ENCODE measurements around the gene FHL2.
"Not testable (repeated sequence)": the region's sequence is repeated elsewhere in the genome, so short reads cannot be mapped to it uniquely, and the experiment has no call there.

The FHL2 gene, protein sequence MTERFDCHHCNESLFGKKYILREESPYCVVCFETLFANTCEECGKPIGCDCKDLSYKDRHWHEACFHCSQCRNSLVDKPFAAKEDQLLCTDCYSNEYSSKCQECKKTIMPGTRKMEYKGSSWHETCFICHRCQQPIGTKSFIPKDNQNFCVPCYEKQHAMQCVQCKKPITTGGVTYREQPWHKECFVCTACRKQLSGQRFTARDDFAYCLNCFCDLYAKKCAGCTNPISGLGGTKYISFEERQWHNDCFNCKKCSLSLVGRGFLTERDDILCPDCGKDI

DNA sequence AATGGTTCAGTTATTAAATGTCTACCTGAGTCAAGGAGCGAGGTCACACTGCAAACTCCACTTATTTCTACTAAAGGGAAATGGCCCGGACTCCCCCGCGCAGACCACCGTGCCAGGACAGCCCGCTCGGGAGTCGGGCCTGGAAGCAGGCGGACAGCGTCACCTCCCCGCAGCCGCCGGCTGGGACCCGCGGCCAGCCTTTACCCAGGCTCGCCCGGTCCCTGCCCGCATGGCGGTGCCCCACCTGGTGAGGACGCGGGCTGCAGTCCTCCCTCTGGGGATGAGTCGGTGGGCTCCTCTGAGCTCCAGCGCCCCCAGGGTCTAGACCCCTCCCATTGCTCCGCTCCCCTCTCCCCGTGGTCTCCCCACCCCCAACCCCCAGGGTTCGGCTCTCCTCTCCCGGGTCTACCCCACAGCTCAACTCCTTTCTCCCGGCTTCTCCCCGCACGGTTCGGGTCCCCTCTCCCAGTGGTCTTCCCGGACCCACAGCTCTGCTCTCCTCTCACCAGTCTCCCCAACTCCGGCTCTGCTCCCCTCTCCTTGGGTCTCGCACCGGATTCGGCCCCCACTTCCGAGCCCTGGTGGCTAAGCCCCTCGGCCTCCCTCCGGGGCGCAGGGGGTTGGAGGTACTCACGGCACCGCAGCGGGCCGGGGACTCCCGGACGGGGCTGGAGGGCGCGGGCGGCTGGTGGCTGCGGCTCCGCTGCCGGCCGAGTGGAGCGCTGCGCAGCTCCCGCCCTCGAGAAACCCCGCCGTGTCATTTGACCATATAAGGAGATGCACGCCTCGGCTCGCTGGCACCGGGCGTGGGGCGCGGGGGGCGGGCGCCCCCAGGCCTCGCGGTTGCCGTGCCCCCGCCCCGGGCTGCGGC, at the start of gene FHL2:
Gene FHL2, minus strand, starts transcription at position 716 of the 871 bp plus-strand sequence. CDS start 12,535 bp downstream, outside the sequence.
- DNase-seq (ENCODE audit: low read depth), result peak; percentile 52

DNA sequence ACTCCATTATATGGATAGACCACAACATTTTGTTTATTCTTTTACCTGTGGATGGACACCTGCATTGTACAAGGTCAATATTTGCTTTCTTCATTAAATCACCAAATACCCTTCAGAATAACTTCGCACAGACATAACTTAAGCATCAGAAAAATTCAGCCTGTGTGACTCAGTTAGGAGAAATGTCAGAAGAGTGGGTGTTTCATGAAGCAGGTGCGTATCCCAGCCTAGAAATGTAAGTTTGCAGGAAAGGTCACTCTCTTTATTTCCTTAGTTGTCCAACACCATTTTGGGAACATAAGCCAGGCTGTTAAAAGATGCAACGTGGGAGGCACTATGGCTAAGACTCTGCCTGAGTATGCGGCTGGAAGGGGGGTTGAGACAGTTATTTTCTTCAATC, 48.6 kb upstream of the FHL2 start:
- no peak for DNase-seq (ENCODE audit: low read depth)

DNA sequence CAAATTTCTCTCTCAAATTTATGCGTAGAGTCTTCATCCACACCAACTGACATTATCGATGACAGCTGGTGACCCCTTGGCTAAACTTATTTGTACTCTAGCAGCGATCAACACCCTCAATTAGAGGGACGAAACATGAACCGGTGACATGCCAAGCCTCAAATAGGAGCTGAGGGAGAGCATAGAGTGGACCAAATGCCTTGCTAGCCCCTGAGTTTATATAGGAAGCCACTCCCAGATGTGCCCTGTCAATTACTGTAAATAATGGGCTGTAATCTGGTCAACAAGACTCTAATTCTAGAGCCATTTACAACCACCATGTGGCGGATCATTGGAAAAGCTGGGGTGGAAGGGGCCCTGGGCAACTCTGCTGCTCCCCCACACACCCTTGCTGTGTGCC, 47.6 kb upstream of the FHL2 start:
- DNase-seq (ENCODE audit: low read depth), result no peak

DNA sequence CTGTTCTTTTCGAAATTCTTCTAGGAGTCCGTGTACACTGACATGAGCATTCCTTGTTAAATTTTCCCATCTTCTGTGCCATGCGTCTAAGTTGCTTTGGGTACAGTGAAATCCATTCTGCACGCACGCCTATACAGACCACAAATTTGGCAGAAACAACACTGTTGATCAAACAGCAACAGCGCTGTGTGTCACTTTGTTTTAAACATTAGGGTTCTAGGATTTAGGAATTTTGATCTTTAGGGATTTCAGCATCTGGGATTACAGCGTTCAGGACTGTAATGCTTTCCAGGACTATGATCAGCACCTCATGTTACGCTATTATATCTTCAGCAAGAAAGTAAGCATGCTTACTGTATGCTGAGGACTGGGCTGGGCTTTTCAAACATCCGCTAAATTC, 47.1 kb upstream of the FHL2 start:
- DNase-seq (ENCODE audit: low read depth), result no peak

DNA sequence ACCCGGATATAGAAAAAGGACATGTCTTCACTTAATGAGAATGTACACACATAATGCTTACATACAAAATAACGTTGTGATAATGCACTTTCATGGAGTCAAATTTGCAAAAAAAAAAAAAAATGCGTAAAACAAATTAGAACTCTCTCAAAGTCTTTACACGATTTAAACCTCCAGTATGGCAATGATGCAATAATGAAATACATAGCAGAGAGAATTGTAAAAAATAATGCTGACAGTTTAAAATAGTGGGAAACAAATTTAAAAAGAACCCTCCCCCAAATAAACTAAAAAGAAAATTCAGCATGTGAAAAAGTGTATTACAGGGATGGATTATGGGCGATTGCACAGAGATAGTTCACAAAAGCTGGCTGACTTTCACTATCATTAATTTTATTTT, 46.6 kb upstream of the FHL2 start:
- DNase-seq (ENCODE audit: low read depth), result no peak

DNA sequence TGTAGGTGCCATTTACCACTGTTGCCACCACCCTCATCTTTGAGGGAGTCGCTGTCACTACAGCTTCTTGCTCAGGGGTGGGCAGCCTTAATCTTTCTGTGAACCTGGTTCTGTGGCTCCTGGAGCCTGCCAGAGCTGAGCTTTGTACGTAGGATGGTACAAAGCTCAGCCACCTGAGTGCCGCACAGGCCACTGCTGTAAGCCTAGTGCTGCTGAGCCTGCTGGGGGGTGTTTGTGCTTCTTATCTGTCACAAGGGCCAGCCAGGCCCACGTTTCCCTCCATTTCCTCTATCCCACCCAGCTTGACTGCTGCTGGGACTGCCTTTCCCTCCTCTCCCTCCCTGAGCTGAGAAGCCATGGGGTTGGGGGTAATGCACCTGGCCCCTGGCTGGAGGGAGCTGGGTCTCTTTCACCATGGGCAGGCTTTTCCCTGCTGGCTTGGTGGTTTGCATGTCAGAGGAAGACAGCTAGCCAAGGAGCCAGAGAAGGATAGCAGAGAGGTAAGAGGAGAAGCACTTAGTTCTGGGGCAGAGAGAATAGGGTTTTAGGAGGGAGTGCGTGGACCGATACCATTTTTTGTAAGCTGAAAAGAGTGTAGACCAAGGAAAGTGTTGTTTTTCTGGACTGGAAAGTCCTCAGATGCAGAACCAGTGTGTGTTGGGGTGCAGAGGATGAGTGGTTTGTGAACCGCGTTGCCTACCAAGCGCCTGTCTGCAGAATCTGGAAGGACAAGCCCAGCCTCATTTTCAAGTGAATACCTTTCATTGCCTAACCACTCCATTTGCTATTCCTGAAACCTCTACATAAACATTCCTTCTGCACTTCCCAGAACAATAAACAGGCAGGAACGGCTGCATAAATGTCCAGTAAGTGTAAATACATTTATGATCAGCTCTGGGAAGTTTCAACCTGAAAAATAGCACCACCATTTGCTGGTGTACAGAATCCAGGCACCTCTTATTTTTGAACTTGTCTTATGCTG, 45.1 kb upstream of the FHL2 start:
- DNase-seq (ENCODE audit: low read depth), result no peak

DNA sequence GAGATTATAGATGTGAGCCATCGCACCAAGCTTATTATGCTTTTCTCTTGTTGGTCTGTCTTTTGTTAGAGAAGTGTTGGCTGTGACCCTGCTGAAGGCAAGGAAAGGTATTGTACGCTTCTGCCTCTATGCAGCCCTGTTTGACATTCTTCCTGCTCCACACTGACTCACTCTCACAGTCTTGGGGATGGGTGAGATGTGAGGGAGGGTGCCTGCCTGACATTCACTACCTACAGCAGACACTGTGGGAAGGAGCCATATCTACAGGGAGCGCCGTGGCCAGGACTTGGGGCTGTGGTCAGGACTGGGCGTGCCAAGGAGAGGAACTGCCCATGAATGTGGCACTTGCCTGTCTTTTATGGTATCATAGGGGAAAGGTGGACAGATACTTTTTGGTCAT, 43.9 kb upstream of the FHL2 start:
- DNase-seq (ENCODE audit: low read depth), result no peak

DNA sequence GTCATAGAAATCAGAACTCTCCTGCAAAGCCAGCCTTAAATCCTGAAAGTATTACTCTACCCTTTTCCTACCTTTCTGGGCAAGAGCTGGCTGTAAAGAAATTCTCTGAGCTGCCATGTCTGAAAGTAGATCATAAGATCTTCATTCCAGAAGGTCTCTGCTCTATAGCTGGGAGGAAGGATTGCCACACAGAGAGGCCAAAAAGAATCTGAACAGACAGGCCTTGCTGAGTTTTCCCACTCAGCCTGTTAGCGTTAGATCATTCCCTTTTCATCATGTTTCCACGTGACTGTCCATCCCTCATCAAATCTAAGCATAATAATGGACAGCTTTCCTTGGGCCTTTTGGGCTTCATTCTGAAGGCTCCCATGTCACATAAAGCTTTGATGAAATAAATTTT, 43.2 kb upstream of the FHL2 start:
- no peak for DNase-seq (ENCODE audit: low read depth)

DNA sequence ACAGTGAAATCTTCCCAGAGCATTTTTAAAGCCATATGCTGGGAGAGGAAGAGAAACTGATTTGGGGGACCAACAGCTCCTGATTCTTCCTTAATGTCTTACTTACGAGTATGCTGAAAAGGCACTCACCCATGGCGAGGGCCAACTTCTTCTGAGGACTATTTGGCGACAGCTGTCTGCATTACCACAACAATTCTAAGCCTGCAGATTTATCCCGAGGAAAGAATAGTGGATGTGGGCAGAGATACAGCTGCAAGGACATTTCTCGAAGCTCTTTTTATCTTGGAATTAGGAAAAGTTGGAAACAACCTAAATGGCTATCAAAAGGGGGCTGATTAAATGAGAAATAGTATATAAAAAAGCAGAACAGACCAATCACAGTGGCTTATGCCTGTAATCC, 40.3 kb upstream of the FHL2 start:
- DNase-seq (ENCODE audit: low read depth), result no peak

DNA sequence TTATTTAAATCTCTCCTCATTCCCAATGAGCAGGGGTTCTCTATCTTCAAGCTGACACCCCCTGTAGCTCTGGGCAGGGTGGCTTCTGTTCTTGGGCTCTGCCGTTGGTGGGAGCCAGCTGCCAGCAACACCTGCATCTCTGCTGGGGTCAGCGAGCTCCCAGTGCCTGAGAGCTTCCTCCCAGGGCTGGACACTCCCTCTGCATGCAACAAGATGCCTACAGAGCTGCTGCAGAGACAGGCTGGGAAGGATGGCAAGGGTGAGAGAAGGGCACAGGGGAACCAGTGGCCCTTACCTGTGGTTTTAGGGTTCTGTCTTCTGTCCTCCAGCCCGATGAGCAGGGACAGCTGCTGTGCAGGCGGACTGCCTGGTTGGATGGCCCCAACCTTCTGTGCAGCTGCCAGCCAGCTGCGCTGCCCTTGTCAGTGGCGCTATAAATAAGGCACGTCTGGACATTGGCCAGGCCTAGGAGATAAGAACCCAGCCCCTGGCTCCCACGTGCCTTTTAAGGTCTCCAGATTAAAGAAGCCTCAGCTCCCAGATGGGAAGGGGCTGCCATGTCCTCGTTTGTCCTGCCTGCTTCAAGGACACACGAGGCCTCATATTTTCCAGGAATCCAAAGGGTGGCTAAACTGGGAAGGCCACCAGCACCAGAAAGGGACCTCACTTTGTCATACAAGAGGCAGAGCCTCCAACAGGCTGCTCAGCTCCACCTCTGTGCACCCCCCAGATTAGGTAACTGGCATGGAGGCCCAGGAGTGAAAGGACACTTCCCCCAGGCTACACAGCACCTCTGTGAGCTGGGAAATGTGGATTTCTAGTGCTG, 39.5 kb upstream of the FHL2 start:
- no peak for DNase-seq (ENCODE audit: low read depth)

DNA sequence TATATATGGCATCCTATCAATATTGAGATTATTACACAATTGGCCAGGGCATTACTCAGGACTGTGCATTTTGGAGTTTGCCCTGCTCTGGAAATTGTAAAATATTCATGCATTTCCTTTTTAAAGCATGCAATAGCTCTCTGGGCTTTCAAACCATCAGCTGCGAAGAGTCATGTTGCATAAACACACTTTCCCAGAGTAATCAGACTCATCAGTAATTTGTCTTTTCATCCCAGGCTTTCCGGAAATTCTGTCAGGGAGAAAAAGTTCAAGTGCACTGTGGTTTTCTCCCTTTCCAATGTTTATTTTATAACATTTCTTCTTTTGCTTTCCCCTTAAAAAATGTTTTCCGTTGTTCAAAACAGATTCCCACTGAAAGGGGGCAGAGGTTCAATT, 38.9 kb upstream of the FHL2 start:
- no peak for DNase-seq (ENCODE audit: low read depth)

DNA sequence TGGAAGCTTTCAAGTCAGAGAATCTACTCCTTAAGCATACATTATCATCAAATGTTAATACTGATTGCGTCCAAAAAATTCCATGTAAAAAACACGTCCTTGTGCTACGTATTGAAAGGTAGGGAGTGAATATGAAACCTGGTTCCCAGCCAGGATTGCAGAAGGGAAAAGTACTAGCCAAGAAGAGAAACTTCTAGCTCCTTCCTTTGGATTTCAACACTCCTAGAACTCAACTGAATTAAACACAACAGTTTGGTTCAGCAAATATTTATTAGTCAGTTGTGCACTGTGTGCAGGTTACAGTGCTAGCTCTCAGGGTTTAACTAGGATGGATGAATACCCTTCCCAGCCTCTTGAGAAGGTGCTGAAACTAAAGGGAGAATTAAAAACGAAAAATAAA, 33.9 kb upstream of the FHL2 start:
- DNase-seq (ENCODE audit: low read depth), result no peak

DNA sequence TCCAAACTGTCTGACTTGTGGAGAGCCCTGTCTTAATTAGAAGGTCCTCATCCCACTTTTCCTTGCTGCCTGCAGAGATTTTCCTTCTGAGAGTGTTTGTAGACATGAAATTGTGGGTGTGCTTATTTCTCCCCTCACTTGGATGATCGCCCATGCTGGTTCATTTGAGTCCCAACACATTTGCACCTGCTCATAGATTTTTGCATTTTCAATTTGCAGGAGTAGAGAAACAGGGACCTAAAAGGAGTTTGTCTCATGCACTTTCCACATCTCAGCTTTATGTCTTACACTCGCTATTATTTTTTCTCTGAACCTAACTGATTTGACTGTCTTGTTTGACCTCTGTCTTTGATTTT, 33.2 kb upstream of the FHL2 start:
- no peak for DNase-seq (ENCODE audit: low read depth)

DNA sequence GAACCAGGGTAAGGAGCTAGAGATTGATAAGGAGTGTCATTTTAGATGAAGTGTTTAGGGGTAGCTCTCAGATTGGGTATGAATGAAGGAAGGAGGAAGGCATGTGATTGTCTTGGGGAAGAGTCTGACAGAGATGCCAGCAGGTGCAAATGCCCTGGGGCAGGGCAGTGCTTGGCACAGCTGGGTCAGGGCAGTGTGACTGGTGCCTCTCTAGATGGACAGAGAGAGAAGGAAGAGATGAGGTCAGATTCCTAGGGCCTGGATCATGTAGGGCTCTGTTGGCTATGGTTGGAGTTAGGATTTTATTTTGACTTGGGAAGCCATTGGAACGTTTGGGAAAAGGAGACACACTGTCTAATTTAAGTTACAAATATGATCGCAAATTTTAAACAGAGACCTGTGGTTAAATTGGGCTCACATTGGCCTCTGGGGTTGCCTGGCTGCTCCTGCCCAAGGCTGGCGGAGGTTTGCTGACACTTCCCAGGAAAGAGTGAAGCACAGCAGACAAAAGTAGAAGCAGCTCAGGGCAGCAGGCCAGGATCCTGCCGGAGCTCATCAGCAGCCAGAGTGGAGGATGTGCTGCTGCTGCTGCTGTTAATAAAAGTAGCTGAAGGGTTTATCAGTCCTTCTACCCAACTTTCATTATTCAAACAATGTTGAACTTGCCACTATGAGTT, 32.7 kb upstream of the FHL2 start:
- DNase-seq (ENCODE audit: low read depth), result no peak

DNA sequence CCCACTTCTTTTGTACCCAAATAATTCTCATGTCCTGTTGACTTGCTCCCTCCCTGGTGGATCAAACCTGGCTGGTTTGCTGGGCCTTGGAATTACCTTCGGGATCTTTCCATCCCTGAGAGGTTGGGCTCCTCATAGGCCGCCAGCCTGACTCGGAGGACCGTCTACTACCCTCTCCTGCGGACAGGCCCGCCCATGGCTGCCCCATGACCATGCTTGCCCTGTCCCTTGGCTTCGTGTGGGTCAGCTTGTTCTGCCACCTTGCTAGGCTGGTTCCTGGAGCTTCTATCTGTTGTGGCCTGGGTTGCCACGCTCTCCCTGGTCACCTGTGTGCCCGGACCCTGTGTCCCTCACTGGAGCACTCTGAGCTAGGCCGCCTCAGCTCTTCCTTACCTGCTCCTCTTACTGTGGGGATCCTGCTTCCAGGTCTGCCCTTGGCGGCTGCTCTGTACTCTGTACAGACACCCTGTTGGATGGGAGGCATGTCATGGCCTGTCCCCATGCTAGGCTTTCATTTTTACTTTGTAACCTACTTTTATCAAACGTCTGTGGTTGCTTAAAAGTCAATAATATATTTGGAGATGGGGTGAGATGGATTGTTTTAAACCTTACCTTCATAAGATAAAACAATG, 29.7 kb upstream of the FHL2 start:
- no peak for DNase-seq (ENCODE audit: low read depth)

DNA sequence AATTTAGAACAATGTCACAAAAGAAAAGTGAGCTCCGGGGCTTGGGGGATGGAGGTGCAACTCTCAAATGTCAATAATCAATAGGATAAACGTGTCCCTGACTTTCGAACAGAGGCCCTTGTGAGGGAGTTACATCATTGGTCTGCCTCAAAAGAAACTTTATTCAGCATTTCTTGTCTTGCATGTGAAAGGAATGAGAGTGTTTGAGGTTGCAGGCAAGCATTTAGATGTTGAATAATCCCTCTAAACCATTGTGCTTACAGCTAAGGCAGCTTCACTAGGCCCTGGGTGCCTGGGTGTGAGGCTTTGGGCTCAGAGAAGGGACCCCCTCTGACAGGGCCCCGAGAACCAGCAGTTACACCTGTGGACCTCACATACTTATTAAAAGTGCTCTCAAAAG, 28.6 kb upstream of the FHL2 start:
- DNase-seq (ENCODE audit: low read depth), result no peak

DNA sequence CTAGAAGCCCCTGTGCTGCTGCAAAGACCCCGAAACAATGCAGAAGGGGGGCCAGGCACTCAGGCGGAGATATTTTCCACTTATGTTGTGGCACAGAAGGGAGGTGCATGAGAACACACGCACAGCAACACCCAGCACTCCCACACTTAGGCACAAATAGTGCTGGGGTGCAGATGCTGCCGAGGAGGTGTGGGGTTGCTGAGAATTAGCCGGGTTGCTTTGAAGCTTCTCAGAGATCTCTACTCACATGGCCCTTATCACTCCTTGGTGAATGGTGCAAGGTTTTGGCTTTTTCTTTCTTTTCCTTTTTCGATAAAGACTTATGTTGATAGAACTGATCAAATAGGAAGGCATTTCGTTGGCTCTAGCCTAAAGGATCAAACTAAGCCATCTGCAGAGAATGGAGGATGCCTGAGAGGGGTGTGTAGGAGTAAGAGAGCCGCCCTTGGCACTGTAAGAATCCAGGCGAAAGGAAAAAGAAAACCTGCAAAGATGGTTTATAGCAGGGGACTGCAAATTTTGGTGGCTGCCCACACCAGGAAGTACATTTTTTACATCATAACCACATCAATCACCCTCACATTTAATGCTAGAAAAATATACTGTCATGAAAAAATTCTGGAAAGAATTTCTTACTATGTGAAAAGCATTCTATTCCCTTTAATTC, 27.9 kb upstream of the FHL2 start:
- no peak for DNase-seq (ENCODE audit: low read depth)

DNA sequence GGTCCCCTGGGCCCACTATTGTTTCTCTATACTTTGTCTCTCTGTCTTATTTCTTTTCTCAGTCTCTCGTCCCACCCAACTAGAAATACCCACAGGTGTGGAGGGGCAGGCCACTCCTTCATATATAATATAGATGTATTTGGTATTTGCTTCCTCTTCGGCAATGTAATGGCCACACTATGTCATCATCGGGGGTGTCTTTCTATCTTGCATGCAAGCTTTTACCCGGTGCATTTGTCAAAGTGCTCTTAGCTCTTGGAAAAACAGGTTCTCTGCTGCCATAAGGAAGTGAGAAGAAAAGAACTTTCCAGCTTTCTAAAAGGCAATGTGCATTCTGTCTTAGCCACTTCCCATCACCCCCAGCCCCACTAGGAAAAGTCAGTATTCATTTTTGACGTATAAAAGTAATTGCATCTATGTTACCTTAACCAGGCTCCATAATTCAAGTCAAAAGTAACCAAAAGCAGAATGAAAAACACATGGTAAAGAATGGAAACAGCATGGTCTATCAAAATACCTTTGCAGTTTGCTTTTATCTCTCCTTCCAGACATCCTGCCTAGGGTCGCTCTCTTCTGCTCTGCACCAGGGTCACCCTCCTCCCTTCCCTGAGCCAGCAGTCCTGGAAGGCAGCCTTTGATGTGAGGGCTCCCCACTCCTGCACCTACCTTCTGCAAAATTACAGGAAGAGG, 27.2 kb upstream of the FHL2 start:
- no peak for DNase-seq (ENCODE audit: low read depth)

DNA sequence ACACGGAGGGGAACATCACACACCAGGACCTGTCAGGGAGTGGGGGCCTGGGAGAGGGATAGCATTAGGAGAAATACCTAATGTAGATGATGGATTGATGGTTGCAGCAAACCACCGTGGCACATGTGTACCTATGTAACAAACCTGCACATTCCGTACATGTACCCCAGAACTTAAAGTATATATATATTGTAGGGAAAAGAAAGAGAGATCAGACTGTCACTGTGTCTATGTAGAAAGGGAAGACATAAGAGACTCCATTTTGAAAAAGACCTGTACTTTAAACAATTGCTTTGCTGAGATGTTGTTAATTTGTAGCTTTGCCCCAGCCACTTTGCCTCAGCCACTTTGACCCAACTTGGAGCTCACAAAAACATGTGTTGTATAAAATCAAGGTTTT, 26.0 kb upstream of the FHL2 start:
- DNase-seq (ENCODE audit: low read depth), result not testable (repeated sequence)

Measured in stimulated activated CD8-positive, alpha-beta memory T cell treated with anti-CD3 and anti-CD28 coated beads, Interleukin-12 subunit alpha, Interleukin-12 subunit beta, amount 100 ng/mL, for 4 hours (primary cell).